Ramos (cell line): ENCODE results near the gene C22orf31.

ENCODE experiments used
- in situ Hi-C: fragments of 300-500 bp; cut with MboI; formaldehyde crosslinking; loops from one replicate; pipeline ENCODE4 v1.14.3; 2022; ENCODE audit warnings: low sequenced_read_pairs; ENCODE audit not compliant: unreplicated experiment

C22orf31 gene

DNA sequence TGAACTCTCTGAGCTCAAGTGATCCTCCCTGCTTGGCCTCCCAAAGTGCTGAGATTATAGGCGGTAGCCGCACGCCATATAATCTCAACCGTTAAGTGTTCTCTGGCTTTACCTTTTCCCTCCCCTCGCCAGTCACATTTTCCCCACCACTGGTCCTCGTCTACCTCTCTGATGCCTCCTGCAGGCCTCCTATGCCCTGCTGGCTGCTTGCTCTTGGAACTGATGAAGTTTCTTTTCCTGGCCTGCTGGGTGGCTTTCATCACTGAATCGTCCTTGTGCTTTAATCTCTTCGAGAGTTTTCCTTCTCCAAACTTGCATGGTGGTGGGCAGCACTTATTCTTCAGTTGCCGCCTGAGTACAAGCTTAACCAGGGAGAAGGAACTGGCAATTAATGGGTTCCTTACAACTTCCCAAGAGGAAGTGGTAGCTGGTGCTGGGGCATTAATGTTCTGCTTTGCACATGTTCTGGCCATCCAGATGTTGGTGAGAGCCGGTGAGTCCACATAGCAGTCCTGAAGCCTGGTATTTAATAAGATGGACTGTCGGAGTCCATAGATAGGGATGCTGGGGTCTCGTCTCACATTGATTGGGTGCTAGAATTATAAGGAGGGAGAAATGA is 1.3 kb downstream of the C22orf31 start:
- in situ Hi-C loops, result no loop called here

DNA sequence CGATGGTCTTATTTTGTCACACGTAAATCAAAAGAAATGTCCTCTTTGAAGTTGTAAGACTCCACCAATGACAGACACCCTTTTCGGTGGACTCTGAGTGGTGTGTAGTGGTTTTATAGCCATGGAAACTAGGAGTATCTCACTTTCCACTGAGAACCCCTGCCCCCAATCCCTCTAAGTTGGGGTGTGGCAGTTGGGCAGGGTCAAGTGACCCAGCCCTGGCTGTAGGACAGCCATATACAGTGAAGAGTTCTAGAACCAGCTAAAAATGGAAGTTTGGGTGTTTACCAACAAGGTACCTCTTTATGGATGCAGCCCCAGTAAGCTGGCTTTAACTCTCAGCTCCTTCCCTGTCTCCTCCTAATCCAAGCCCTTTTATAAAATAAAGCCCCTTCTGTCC is 5.2 kb downstream of the C22orf31 start:
- in situ Hi-C loops, result no loop called here

DNA sequence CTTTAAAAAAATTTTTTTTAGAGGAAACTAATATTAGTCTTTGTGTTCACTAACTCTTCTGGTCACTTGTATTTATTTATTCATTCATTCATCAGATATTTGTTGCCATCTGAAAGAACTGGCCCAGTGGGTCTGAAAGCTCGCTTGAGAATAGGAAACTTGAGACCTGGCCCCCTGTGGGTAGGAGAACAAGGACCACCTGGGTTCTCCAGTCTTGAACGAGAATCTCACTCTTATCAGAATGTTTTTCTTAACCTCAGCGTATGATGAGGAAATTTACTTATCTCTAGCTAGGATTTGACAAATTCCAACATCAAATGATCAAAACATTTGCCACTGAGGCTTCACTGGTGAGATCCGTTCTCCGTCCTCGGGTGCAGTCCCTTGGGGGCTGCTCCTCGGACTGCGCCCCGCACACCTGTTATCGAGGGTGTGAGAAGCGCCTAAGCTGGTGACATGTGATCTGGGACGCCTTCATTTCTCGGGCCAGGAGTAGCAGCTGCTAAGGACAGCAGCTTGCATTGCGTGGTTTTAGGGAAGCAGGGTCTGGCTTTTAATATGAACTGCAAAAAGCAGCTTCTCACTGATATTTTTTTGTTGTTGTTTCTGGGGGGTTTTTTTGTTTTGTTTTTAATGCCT is 6.3 kb downstream of the C22orf31 start:
- in situ Hi-C loops, result no loop called here

DNA sequence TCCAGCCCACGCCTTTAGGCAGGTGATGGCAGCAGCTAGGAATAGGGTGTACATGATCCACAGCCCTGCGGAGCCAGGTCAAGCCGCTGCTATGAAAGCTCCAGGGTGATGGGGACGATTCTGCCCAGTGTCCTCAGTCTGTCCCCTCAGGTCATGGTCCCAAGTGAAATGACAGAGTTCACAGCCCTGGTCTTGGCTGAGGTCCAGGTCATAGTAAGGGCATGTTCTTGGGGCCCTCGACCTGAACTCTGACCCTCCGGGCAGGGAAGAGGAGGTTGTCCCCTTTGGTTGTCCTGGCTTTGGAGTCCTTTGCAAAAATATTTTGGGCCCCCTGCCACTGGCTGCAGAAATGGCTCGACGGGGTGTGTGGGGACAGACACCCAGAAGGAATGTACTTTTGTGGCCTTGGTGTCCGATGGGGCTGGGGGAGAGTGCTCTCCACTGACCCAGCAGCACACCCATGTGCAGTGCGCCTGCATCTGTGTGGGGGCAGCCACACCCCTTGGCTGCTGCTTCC is 7.3 kb downstream of the C22orf31 start:
- in situ Hi-C loops, result no loop called here

DNA sequence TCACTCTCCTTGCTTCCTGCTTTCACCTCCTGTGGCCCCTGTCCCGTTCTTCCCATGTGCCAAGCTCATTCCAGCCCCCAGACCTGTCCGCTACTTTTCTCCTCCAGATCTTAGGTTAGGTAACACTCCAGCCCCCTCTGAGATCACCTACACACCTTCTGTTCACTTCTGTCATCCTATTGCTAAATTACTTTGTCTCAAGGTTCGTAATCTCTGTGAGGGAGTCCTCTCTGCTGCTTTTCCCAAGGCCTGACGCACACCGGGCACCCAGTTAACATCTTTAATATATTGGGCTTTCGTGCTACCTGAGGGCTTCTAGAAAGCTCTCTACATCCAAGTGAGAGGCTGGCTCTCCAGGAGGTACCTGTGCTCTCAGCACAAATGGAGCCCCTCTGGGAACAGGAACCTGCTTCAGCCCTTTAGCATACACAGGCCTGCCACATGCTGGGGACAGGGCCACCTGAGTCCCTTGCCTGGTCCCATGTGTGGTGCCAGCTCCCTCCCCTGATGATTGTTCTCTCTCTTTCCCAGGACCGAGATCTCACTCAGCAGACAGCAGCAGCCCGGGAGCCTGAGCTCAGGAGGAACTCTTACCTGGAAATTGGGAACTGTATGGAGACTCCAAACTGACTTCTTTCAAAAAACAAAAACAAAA is 8.5 kb downstream of the C22orf31 start:
- in situ Hi-C loops, result no loop called here

DNA sequence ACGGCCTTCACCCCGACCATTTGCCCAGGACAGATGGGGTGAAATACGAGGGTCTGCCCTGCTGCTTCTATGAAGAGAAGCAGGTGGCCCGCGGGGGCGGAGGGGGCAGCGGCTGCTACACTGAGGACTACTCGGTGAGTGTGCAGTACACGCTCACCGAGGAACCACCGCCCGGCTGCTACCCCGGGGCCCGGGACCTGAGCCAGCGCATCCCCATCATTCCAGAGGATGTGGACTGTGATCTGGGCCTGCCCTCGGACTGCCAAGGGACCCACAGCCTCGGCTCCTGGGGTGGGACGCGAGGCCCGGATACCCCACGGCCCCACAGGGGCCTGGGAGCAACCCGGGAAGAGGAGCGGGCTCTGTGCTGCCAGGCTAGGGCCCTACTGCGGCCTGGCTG is 11.2 kb downstream of the C22orf31 start:
- in situ Hi-C loops, result no loop called here

DNA sequence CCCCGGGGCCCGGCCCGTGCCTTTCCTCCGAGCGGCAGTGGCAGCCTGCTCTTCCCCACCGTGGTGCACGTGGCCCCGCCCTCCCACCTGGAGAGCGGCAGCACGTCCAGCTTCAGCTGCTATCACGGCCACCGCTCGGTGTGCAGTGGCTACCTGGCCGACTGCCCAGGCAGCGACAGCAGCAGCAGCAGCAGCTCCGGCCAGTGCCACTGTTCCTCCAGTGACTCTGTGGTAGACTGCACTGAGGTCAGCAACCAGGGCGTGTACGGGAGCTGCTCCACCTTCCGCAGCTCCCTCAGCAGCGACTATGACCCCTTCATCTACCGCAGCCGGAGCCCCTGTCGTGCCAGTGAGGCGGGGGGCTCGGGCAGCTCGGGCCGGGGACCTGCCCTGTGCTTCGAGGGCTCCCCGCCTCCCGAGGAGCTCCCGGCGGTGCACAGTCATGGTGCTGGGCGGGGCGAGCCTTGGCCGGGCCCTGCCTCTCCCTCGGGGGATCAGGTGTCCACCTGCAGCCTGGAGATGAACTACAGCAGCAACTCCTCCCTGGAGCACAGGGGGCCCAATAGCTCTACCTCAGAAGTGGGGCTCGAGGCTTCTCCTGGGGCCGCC is 11.9 kb downstream of the C22orf31 start:
- in situ Hi-C loops, result no loop called here

DNA sequence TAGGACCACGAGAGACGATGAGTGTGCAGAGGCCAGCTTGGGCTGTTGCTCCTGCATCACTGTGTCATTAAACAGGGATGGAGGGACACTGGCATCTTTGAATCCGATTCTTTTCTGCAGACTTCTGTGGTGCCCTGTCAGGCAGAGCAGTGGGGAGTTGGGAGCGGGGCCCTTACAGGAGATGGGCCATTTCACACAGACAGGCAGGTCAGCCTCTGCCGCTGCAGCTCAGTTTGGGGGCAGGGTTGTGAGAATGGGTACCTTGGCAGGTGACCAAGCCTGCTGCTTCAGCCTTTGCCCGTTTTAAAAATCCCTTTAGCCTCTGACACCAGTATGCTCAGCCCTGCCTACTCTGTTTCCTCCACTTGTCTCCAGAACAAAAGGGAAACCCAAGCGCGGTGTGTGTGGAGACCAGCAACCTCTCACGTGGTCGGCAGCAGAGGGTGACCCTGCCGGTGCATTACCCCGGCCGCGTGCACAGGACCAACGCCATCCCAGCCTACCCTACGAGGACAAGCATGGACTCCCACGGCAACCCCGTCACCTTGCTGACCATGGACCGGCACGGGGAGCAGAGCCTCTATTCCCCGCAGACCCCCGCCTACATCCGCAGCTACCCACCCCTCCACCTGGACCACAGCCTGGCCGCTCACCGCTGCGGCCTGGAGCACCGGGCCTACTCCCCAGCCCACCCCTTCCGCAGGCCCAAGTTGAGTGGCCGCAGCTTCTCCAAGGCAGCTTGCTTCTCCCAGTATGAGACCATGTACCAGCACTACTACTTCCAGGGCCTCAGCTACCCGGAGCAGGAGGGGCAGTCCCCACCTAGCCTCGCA is 12.6 kb downstream of the C22orf31 start:
- in situ Hi-C loops, result no loop called here

DNA sequence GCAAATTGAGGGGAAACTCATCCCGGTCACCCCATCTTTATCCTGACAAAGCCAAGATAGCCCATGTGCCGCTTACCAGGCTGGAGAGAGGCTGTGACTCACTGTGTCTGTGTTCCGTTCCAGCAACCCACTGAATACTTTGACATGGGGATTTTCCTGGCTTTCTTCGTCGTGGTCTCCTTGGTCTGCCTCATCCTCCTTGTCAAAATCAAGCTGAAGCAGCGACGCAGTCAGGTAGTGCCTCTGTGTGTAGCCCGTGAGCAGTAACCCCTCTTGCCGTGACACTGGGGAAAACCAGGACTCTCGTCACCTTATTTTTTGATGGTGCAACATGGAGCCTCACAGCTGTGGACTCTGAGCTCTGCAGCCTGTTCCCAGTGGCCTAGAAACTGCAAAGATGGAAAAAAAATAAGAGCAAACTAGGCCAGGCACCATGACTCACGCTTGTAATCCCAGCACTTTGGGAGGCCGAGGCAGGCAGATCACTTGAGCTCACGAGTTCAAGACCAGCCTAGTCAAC is 16.9 kb downstream of the C22orf31 start:
- in situ Hi-C loops, result loop anchor here (5.0 kb wide), 1 partner anchor 447 kb away; no protein-coding TSS in a partner anchor

DNA sequence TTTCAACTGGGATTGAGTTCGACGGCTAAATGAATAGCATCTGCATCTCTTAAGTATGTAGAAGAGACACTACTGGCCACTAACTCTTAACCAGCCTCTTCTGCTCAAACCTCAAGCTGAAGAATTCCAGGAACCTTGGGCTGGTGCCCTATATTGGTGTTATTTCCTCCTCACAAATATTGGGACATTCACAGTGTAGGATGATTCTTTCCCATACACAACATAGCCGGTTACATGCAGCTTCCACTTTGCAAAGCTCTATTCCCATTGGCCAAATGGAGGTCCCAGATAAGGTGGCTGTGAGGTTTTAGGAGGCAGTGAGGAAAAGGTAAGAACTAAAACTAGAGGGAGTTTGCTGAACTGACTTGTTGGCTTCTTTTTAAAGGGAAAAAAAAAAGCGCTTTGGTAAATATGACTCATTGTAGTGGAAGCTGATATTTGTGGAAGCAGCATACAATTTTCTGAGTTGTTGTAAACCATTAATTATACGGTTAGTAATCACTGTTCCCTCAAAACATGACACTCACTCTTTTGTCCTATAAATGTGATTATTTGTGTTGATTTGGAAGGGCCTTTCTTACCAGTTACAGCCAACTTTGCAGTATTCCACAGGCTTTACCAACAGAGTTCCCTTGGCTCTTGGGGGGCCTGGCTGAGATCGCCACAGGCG is 17.6 kb downstream of the C22orf31 start:
- in situ Hi-C loops, result loop anchor here (5.0 kb wide), 1 partner anchor 447 kb away; no protein-coding TSS in a partner anchor

DNA sequence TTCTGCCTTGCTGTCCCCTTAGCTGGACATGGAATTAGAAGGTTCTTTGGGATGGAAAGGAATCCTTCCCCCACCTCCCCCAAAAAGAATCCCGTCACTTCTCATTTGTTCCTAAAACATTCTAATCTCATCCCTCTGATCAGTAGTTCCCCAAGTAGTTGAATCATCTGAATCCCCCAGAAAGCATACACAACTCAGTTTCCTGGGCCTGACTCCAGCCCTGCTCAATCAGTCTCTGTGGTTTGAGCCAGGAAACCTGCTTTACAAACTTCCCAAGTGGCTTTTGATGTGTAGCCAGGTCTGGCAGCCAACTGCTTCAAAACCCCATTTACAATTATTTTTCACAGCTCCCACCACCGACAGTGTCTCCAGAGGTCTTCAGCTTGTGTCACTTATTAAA is 20.2 kb downstream of the C22orf31 start:
- in situ Hi-C loops, result loop anchor here (5.0 kb wide), 1 partner anchor 444 kb away; no protein-coding TSS in a partner anchor

DNA sequence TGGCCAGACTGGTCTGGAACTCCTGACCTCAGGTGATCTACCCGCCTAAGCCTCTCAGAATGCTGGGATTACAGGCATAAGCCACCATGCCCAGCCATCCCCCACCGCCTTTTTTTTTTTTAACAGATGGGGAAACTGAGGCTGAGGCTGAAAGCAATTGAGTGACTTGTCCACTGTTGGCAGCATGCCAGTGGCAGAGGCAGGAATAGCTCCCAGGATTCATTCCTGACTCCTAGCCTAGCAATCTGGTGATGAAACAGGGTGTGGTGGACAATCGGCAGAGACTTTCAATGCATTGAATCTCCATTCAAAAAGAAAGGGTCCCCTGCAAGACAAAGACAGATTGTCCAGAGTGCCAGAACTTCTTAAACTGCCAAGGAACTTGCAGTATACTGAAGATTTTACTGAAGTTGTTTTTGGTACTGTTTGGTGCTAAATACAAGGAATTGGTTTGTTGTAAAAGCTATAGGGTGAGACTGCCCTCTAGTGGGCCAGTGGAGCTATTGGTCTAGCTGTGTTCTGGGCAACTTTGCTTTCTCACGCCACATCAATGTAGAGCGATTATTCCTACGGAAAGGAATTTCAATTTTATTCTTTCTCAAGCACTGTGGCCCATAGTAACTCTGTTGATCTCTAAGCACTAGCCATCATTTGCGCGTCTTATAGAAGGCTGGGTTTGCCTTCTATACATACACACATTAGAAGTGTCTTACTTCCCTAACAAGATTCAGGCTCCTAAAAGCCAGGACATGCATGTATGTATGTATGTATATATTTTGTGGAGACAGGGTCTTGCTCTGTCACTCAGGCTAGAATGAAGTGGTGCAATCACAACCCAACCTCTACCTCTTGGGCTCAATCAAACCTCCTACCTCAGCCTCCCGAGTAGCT is 21.0 kb downstream of the C22orf31 start:
- in situ Hi-C loops, result loop anchor here (5.0 kb wide), 1 partner anchor 443 kb away; no protein-coding TSS in a partner anchor

DNA sequence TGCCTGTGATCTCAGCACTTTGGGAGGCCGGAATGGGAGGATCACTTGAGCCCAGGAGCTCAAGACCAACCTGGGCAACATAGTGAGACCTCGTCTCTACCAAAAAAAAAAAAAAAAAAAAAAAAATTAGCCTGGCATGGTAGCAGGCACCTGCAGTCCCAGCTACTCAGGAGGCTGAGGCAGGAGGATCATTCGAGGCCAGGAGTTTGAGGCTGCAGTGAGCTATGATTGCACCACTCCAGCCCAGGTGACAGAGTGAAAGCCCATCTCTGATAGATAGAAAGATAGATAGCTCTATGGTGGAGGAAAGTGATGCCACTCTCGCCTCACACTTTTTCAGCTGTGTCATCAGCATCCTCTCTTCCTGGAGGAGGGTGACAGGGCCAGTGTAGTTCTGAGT is 21.9 kb downstream of the C22orf31 start:
- in situ Hi-C loops, result loop anchor here (5.0 to 10.0 kb wide), 2 partner anchors 185 to 442 kb away; no protein-coding TSS in a partner anchor

DNA sequence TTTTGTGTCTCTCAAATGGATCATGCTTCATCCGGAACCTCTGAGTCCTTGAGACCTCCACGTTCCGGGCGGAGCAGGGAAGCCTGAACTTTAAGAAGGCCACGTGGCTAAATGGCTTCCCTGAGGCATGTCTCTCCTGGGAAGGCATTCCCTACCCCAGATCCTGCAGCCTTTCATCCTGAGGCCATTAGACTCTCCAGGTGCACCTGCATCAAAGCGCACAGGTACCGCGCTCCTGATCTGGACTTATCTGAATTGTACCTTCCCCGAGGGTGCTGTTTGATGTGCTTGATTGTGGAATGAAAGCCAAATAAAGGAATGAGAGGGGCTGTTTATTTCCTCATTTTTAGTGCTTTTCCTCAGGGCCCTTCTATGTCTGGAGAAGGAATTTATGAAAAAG is 22.5 kb downstream of the C22orf31 start:
- in situ Hi-C loops, result loop anchor here (10.0 kb wide), 1 partner anchor 184 kb away; no protein-coding TSS in a partner anchor

DNA sequence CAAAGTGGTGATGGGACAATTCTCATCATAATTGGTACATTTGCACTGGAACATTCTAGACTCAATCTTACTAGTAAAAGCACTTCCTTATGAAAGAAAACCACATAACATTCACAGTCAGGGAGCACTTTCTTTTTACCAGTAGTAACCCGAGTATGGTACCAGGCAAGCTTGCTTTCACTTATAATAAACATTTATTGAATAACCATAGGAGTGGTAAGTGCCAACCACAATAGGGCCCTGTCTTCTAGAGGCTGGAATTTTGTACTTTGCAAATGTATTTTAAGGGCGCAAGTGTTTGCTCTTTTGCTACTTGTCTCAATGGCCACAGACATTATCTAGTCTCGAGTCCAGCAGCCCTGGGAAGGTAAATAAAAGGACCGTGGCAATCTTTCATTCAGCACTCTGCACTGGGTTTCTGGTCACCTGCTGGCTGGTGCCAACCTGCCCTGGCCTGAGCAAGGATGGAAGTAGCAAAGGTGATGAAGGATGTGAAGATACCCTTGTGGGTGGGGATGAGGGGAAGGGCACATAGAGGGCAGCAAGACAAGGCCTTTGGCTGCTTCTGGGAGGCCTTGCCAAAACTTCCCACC is 24.2 kb downstream of the C22orf31 start:
- in situ Hi-C loops, result loop anchor here (10.0 kb wide), 1 partner anchor 183 kb away; no protein-coding TSS in a partner anchor

DNA sequence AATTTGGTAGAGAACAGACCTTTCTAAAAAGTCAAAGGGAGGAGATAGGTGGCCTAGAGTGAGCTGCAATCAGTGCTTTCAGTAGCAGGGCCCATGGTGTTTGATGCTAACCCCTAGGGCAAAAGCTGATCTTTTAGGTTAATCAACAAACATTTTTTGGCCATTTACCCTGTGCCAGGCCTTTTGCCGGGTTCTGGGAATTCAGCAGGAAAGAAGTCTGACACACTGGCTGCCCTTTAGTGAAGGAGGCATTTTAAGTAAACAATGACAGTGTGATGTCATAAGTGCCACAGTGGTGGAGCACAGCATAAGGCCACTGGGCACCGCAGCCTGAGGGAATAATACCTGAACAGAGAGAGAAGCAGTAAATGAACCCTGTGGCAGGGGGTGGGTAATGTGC is 29.0 kb downstream of the C22orf31 start:
- in situ Hi-C loops, result loop anchor here (10.0 kb wide), 1 partner anchor 178 kb away; no protein-coding TSS in a partner anchor

DNA sequence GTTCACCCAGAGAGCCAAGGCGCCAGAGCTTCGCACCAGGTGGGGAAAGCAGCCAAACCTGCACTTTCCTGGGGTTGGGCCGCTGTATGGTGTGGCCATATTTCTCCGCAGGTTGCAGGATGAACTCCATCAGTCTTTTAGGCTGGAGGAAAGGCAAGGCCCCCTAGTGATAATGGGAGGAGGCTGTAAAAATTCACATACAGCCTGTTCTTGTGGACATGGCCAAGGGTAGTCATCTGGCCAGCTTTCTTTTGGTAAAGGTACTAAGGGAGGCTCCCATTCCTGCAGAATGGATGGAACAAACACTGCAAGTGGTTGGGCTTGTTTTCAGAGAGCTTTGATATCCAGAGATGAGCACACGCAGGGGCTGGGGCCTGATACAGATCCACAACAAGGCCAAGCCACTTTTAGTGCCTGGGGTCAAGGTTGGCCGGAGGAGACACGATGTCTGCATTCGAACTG is 29.6 kb downstream of the C22orf31 start:
- in situ Hi-C loops, result loop anchor here (10.0 kb wide), 1 partner anchor 177 kb away; no protein-coding TSS in a partner anchor
